CD4-positive, alpha-beta T cell treated with Interleukin-4 for 4 hours (primary cell): ENCODE results near the gene EFNB1.

Source experiments
- DNase-seq: peaks from one replicate; pipeline ENCODE4 v3.0.0-alpha.2; 2020

The EFNB1 gene

GRCh38 chrX:68827848-68828624, 785 bp upstream of the EFNB1 start:
- DNase-seq = peak; percentile 64

- no peak for DNase-seq
Observed at GRCh38 chrX:68829582-68830418, 979 bp downstream of the EFNB1 start.

DNA sequence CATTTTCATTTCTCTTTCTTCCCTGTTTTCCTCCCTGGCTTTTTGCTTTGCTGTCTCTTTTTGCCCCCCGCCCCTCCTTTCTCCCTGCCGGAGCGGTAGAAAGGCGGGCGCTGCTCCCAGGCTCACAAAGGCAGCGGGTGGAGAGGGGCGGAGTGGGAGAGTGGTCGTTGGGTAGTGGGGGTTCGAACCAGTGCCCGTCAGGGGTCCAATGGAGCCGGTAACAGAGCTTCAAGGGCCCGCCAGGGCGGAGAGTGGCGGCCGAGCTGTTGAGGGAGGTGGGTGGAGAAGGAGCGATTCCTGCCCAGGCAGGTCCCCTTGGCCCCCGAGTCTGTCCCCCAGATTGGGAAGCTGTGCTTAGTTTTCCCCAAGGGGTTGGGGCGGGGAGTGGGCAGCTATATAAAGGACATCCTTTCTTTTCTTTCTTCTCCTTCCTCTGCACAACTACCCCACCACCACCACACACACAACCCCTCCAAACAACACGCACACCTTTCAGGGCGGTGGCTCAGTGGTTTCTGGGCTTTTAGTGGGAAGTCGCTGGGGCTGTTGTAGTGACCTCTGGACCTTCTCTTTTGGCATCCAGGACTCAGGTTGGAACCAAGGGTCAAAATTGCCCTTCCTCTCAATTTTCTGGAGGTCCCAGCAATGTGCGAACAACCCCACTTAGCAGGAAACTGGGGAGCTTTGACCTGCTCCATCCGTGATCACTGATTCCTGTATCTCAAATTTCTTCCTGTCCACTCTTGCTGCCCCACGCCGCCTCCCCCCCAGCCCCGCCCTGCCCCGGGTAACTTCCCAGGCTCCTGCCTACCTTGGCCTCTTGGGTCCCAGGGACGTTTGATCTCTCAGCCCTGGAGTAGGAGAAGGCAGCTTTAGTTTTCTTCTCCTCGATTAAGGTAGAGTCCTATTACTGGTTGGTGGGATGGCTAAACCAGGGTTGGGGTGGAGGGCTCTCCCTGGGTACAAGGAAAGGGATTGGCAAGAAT, 1.9 kb downstream of the EFNB1 start:
- DNase-seq = no peak

GRCh38 chrX:68831405-68832100, 2.7 kb downstream of the EFNB1 start:
- no peak for DNase-seq

DNA sequence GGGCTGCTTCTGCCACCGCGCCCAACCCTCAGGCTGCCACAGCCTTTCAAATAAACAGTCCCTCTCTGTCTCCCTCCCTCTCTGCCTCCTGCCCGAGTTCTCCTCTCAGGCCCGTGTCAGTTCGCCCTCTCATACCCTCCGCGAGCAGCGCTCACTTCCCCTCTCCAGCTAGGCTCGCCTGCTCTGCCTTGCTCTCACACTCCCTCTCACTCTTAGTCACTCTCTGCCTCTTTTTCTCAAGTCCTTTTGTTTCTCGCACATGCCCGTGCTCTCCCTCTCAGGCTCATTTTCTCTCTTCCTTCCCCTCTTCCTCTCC, 3.2 kb downstream of the EFNB1 start:
- no peak for DNase-seq

DNA sequence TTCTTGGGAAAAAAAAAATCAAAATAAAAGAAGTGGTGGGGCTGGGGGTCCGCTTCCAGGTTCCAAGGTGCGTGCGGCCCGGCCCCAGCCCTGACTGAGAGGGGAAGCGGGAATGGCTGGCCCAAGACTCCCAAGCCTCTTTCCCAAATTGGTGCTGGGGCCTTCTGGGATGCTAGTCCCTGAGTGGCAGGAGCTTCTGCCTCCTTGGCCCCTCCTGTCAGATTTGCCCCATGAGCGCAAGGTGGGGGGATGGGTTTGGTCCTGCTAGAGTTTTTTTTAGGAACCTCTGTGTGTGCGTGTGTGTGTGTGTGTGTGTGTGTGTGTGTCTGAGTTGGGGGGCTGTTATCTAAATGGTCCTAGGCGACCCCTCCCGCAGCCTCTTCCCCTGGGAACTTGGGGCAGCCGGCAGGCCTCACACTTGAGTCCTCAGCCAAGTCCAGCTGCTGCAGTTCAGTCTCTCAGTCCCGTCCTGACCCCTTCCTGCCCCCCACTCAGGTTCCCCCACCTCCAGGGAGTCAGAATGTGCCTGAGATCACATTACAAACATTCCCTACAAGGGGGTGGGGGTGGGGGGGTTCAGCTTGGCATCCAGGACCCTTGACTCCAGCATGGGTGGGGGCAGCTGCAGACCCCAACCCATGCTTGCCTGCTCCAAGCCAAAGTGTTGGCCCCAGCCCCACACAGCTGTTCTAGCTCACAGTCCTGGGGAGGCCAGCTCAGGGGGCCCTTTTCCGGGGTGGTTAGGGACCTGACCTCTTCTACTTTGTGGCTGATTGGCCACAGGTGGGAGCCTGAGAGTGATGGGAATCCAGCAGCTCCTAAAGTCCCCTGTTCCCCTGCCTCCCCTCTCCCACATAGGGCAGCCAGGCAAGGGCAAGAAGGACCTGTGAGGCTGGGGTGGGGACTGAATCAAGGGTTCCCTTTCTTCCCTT, 4.0 kb downstream of the EFNB1 start:
- no peak for DNase-seq

- no peak for DNase-seq
Observed at GRCh38 chrX:68833448-68833805, 4.6 kb downstream of the EFNB1 start.

- DNase-seq = no peak
Observed at GRCh38 chrX:68833855-68834331, 5.1 kb downstream of the EFNB1 start.

GRCh38 chrX:68834371-68835103, 5.7 kb downstream of the EFNB1 start:
- DNase-seq = no peak

GRCh38 chrX:68835104-68835442, 6.3 kb downstream of the EFNB1 start:
- no peak for DNase-seq

DNA sequence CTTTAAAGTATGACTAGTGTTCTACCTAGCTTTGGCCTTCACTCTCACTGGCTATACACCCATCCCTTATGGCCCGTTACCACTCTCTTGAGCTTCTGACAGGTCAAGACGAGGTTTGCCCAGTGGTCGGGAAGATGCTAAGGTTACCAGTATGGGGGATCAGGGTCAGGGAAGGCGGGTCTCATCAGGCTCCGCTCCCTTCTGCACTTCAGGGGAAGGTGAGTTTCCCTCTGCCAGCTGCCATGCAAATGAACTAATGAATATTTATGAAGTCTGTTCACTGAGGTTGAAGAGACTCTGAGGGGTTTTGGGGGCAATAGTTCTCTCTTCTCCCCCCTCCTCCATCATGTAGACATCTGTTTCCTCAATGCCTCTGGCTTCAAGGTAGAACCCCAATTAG, 6.6 kb downstream of the EFNB1 start:
- no peak for DNase-seq

DNA sequence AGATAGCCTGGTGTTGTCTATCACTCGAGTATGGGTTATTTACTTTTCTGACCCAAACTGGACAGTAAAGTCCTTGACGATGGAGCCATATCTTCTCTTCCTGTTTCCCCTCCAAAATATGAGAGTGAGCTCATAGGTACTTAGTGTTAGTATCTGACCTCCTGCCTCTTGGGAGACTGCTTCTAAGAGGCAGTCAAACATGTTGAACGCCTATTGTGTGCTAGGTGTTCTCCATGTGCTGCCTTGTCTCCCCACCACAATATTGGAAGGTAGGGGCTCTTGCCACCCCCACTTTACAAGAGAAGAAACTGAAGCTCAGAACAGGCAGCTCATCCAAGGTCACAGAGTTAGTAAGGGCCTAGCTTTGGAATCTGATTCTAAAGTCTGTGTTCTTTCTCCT, 8.3 kb downstream of the EFNB1 start:
- DNase-seq = no peak

DNA sequence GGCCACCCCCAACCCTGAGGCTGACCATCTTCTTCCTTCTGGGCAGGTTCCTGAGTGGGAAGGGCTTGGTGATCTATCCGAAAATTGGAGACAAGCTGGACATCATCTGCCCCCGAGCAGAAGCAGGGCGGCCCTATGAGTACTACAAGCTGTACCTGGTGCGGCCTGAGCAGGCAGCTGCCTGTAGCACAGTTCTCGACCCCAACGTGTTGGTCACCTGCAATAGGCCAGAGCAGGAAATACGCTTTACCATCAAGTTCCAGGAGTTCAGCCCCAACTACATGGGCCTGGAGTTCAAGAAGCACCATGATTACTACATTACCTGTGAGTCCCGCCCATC, 9.7 kb downstream of the EFNB1 start:
- no peak for DNase-seq

- DNase-seq = no peak
Observed at GRCh38 chrX:68839771-68840170, 10.9 kb downstream of the EFNB1 start.

- DNase-seq = no peak
Observed at GRCh38 chrX:68840256-68840655, 11.4 kb downstream of the EFNB1 start.

DNA sequence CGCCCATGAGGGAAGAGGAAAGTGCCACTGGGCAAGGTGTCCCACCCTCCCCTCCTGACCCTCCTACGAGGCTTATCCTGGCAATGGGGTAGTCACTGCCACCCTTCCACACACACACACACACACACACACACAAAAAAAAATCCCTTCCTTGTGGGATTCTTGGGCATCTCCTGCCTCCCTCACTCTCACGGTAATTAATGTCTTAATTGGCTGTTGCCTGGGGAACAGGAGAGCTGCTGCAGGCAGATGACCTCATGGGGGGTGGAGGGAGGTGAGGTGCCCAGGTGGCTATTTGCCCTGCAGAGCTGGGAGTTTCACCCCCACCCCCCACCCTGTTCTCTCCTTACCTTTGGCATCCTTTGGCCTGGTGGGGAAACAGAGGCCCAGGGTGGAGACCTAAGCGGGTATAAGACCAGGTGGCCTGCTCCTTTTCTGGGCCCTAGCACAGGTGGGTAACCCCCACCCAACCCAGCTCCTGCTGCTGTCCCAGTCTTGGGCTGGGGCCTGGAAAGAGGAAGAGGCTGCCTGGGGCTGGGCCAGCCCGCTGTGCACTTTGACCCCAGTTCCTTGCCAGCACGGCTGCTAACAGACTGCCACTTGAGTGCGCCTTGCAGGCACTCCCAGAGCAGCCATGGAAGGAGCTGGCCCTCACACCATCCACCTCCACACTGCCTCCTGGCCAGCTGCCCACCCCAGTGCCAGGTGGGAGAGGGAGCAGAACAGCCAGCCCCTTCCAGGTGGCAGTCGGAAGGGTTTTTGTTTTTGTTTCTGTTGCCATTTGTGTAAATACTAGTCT, 12.6 kb downstream of the EFNB1 start:
- DNase-seq = no peak

DNA sequence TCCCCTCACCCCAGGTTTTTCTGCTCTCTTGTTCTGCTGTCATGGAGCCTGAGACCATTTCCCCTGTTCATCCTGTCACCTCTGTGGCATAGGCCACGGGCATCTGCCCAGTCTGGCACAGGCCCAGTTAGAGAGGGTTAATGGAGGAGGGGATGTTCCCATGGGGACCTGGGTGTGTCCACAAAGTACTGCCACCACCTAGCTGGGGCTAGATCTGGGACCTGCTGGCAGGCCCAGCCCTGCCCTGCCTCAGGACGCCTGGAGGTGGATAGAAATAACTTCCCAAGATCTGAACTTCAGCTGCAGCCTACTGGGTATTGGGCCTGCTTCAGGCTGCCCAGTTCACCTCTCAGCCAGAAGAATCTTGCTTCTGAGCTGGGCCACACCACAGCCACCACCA, 13.5 kb downstream of the EFNB1 start:
- no peak for DNase-seq

- DNase-seq = no peak
Observed at GRCh38 chrX:68842781-68843581, 14.2 kb downstream of the EFNB1 start.

DNA sequence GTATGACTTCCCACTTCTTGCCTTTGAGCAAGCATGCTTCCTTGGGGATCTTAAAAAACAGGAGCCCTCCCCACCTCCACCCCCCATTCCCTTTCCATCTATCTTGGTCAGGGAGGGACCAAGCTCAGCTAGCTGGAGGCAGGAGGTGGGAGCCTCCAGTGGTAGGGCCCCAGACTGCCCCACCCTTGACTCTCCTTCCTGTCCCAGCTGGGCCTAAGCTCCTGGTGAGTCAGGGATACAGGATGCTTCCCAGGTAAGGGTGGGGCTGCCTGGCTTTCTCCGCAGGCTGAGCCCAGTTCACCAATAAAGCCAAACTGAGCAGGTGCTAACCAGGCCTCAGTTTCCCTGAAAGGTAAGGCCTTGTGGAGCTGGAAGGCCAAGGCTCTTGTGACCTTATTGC, 15.2 kb downstream of the EFNB1 start:
- no peak for DNase-seq
